HG03064 (cell line): ENCODE results near the gene ADGRV1.
"Not testable (repeated sequence)": the region's sequence is repeated elsewhere in the genome, so short reads cannot be mapped to it uniquely, and the experiment has no call there.

Experiments
- ATAC-seq: cut with Tn5 transposase; IDR thresholded peaks from one replicate; pipeline ENCODE4 v1.9.1; 2021; ENCODE audit warnings: low read depth; ENCODE audit not compliant: unreplicated experiment

The ADGRV1 gene

DNA sequence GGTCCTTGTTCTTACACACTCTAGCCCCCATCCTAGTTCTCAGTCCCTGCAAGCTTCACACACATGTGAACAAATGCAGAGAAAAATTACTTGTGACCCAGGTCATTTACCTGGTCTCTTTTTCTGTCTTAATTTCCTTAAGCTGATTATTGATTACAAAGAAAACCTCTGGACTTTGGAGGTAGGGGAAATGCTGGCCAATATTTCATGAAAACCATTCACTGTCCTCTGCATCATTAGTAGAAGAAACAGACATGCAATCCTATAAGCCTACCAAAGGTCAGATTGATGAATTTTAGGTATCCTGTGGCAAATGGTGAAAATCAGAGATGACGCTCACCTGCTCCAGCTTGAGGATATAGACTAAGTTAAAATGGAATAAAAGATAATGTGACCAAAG lies 457.7 kb downstream of the ADGRV1 start:
- no peak for ATAC-seq

DNA sequence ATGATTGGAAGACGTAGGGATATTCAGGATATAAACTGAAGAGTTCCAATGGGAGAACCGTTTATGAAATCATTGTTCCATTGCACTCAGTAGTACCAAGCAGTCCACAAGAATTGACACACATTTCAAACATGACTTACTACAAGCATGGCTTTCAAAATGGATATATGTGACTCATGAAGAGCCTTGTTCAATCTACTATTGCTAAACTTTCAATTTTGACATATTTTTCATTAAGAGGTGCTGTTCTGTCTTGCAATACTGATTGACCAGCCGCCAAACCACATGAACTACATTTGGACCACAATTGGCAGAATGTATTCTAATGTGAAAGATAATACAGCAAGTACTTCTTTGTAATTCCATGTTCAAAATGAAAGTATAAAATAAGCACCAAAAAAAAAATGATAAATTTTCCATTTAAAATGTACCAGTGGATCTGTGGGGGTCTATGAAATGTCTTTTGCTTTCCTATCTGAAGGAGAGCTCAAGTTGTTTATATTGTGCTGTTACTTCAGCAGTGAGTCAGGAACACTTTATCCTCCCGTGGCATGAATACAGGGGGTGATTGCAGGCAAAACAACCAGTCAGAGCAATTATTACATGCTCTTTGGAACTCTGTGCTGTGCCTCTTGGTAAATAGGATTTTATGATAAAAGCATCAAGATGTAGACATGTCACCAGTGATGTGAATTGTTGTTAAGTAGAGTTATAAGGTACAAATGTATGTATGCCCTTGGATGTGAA lies 458.5 kb downstream of the ADGRV1 start:
- no peak for ATAC-seq

DNA sequence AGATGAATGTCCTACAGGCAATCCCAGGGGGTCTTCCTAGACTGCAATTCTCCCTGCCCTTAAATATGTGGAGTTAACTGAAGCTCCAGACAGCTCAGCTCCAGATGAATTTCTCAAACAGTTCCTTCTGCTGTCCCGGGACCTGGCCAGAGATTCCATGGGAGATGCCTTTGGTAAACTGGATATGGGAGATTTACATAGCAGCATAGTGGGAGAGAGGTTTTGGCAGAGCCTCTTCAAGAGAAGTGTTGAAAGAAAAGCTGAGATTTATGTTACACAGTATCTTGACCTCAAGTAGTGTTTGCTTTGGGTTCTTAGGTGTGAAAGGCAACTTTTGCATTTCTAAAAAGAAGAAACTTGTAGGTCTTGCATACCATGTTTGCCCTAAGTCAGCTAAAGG lies 459.6 kb downstream of the ADGRV1 start:
- ATAC-seq, result no peak

DNA sequence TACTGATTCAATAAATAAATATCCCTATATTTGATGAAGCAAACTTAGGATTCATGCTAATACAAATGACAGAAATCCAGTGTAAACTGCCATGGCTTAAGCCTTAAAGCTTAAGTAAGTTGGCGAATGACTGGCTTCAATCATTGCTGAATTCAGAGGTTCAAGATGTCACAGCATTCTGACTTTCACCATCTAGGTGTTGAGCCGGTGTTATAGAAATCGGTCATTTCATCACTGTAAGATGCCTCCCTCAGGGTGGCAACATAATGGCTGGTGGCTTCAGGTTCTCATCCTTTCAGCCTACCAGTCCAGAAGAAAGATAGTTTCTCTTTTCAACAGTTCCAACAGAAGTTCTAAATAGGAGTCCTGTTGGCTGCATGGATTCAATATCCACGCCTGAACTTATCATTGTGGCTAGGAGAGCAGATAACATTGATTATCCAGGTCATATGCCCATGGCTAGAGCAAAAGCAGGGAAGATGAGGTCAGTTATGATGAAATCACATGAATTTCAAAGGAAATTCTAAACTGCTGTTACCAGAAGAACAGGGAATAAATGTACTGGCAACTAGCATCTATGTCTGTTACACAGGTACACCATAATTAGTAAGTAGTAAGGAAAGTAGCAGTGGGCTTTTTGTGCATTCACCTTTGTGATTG lies 460.2 kb downstream of the ADGRV1 start:
- ATAC-seq, result no peak

DNA sequence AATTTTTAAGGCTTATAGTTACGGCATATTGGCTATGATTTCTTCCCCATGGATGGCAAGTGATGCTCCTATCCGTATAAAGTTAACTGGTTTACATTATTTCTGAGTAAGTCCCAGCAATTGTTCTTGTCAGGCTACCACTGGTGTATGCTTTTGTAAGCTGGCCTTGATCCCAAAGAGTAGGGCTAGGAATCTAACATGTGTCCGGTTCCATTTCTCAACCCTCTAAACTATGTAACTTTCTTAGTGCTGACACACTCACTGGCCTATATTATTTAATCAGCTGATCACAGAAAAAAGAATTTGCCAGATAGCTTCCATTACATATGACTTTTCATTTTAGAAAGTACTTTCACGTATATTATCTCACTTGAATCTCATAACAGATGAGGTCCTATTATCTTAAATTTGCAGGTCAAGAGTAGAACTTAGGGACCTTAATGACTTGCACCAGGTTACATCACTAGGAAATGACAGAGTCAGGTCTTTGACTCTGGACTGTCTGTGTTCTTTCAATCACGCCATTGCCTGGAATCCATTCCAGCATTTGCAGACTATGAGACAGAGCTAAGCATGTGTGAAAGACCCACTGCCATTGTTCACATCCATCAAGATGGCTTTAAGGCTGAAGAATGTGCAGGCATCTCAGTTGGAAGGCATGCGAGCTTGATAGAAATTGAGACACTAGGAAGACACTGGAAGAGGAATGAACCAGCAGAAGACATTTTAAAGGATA lies 461.6 kb downstream of the ADGRV1 start:
- ATAC-seq, result no peak

DNA sequence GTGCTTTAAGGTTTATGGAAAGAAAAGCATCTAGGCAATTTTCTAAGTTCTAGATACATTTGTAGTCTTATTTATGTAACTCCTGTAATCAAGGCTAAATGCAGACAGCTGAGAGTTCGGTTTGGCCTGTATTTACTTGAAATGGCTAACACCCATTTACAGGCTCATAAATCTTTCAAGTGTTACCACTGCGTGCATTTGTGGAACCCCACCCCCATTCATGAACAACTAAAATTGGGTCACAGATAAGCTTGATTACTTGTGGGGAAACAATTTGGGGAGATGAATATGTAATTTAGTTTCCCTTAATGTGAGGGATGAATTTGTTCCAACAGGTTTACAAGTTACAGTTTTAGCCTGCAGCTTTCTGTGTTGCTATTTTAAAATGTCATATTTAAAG lies 463.9 kb downstream of the ADGRV1 start:
- no peak for ATAC-seq

DNA sequence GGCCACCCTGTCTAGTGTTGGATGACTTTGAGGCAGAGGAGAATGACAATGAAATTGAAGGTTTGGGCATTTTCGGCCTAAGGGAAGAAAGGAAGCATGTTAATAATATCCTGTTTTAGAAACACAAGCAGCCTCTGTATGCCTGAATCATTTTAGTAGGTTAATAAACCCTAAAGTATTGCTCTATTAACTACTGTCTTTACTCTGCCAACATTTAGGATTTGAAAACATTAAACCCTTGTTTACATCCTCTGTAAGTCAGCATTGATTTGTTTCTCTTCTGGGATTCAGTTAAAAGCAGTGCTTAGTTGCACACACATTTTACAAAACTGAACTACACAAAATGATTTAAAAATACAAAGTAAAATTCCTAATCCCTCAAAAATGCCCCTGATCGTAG lies 465.6 kb downstream of the ADGRV1 start:
- ATAC-seq, result no peak

DNA sequence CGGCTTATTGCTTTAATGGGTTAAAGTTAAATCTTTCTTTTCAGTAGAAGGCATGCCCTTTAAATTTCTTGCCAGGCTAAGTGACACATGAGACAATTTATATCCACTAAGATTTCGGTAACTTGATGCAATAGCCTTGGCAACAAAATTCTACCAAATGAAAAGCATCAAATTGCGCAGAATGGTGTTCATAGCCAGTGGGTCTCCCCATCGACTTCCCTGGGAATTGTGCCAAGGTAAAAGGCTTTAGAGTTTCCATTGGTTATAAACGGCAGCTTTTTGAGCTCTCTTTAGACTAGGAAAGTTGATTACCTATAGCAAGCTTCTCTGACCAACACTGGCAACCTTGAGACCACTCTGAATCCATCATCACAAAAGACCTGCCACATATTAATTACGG lies 466.1 kb downstream of the ADGRV1 start:
- no peak for ATAC-seq

DNA sequence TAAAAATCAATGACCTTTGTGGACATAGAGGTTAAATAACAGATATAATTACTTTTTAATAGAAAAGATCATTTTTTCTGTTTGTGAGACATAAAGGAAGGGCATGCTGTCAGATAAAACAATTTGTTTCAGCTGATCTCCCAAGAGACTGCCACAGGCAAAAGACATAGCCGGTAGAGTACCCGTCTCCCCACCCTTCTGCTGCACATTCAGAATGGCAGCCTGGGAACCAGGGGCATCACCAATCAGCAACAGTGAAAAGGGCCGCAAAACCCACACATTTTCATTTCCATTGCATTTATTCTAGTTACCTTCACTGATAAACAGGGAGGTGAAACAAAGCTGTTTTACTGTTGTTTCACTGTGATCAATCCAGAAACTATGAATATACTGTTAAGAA lies 466.9 kb downstream of the ADGRV1 start:
- ATAC-seq, result no peak

DNA sequence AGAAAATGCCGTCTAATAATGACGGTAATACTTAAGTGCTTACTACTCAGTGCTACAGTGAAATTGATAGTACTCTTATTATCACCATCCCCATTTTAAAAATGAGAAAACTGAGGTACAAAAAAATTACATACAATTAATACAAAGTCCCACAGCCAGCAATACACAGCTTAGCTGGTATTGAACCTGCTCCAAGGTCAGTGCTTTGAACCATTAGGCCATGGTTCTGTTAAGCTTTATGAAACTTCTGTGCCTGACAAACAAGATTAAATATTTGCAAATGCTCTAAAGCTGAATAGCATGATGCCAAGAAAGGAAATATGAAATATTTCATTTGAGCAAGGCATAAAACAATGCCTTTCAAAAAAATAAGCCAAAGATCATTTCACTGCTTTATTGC lies 467.4 kb downstream of the ADGRV1 start:
- ATAC-seq, result no peak

DNA sequence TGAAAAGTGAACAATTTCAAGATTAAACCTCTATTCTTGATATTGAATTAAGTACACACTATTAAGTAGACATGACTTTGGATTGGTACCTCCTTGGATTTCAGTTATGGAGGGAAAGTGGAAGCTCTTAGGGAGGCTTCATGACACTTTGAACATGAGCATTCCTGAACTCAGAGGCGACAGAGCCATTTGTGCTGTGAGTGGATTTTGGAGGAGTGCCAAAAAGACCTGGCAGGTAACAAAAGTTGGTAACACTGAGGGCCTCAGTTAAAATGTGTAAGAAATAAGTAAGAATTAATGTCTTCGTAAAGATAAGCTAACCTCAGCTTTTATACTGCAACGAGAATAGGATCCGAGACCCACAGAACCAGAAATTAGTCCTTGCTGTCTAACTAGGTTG lies 467.9 kb downstream of the ADGRV1 start:
- ATAC-seq, result no peak

DNA sequence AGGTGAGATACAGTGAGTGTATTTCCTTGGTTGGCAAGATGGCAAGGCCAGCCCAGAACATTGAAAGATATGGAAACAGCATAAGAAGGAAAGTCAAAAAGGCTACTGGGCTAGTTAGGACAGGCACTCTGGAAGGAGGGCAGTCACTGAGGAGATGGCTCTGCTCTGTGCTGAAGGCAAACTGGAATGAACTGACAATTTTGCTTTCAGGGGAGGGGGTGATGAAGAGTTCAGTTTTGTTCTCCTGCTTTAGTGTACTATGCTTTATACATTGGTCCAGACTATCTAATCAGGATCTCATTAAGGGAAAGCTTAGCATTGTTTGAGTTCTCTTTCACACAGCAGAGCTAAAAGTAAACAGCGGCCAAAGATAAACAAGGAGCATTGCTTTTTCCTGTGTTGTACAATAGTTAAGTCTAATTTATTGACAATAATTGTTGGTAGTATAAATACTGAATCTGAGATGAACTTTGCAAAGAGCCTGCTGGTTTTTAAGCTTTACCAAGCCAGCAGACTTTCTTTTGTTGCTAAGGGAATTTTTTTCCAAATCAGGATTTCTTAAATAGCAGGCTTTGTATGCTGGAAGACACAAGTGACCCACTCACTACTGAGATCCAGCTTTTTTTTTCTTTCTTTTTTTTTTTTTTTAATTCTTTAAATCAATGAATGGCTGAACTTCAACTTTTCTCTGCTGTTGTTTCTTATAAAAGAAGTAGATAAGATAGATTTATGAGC lies 469.0 kb downstream of the ADGRV1 start:
- no peak for ATAC-seq

DNA sequence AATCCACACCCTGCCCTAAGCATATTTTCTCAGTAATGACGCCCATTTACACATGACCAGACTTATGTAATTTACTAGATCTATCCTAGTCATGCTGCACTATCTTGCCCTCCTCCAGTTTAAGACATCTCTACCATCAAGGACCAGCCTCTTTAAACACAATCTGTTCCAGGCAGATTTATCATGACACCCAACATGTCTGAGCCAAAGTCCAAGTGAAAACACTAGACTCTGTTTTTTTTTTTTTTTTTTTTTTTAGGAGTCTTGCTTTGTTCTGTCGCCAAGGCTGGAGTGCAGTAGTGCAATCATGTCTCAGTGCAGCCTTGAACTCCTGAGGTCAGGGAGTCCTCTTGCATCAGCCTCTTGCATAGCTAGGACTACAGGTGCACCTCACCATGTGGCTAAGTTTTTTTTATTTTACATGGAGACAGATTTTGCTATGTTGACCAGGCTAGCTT lies 469.9 kb downstream of the ADGRV1 start:
- ATAC-seq, result no peak

DNA sequence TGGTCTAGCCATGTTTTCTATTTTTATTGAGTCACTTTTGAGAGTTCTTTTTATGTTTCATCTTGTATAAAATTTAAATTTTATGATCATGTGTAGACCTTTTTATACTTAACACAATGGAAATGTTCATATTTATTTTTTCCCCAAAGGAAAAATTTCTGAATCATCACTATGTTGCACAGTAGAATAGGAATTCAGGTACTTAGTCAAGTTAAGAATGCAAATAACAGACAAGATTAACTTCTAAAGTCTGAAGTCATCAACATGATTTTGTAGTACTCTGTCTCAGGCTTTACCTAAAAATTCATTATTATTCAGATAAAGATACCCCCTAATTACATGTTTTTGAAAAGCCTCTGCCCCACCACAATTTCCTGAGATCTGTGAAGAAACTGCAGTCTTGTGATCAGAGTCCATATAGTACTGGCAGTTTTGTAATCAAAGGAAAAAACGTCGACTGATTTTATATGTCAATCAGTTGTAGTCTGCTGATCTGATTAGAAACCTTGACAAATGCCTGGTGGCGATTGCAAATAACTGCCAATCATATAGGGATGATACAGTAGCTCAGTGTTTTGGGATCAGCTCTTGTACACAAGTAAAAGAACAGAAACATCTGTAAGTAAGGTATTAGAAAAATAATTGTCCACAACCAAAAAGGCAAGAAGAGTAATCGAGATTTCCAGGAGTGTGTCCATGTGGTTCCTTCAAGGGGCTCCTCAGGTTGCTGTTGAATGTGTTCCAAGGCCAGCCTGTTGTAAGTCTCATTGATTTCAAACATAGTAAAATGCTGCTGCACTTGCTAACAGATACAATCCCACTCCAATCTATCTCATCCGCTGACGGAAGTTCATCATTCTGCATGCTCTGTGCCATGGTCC lies 472.2 kb downstream of the ADGRV1 start:
- ATAC-seq, result no peak

DNA sequence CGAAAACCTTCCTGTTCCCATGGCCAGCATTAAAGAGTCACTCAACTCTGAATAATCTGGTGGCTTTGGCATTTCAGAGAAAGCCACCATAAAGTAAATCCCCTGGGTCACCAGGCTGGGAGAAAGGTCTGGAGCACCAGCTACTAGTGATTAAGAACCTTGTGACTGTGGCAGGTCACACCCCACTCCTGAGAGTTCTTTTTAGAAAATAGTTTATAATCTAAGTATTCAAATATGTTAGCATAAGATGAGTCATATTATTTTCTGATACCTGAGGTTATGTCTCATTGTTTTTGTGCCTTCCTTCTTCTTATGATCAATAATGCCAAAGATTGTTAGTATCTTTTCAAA lies 472.8 kb downstream of the ADGRV1 start:
- ATAC-seq, result no peak

DNA sequence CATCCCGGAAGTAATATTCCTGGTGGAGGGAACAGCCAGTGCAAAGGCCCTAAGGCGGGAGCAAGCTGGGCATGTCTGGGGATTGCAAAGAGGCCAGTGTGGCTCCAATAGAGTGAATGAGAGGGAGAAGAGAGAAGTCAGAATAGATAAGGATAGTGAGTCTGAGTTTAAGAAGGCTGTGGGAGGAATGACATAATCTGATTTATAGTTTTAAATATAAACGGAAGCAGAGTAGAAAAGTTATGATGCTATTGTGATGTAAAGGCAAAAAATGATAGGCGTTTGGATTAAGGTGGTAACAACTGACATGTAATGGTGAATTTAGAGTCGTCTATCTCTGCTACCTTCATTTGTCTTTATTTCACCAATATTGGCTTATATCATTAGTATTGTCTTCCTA lies 473.5 kb downstream of the ADGRV1 start:
- no peak for ATAC-seq

DNA sequence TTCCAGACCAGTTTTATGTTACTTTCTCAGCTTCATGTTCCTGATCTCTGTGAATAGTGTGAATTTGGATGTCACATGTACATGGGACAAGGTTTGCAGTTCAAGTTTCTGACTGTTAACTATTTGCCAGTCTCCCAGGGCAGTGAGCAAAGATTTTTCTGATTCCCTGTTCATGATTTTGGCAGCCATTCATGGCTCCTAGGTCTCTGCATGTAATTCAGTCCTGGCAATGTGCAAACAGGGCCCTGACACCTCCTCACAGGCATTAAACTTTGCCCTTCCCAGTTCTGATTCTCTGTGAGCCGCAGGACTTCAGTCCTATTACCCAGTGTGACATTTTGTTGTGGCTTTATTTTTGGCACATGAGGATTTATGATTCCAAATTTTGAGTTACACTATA lies 474.8 kb downstream of the ADGRV1 start:
- ATAC-seq, result no peak

DNA sequence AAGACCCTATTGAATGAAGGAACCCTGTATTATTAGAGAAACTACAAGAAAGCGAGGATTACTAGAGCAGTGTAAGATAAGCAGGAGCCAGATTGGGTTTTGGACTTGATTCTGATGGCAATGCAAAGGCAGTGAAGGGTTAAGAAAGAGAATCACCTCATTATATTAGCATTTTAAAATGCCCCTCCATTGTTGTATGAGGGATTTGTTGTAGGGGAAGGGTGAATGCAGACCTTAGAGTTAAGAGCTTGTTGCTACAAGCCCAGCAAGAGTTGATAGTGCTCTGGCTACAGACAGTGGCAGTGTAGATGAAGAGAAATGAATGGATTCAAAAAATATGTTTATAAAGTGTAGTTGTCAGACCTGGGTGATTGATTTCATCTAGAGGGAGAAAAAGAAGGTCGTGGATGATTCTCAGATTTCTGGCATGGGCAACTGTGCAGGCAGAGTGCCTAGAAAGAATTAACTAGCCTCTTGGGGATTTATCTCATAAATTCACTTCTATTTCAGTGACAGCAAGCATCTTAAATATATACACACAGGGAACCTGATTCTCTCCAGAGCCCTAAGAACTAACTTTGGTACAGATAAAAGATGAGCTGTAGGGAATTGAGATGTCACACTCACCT lies 479.7 kb downstream of the ADGRV1 start:
- no peak for ATAC-seq

DNA sequence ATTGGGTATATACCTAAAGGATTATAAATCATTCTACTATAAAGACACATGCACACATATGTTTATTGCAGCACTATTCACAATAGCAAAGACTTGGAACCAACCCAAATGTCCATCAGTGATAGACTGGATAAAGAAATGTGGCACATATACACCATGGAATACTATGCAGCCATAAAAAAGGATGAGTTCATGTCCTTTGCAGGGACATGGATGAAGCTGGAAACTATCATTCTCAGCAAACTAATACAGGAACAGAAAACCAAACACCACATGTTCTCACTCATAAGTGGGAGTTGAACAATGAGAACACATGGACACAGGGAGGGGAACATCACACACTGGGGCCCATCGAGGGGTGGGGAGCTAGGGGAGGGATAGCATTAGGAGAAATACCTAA lies 482.5 kb downstream of the ADGRV1 start:
- ATAC-seq, result not testable (repeated sequence)
